Naive thymus-derived CD8-positive, alpha-beta T cell (primary cell): ENCODE results near the gene EGFL8. TPM values are rescaled to one million over a fixed set of nuclear protein-coding genes. Genes with fewer than 3 reads are reported as not detected.

Experiments
- ATAC-seq, 2 donors: fragments of 150-1000 bp; cut with Tn5 transposase in 1 of 2; sonication (Bioruptor Pico), chemical (Tn5 transposase) in 1 of 2; 1 replicate in 1 of 2; 2 replicates in 1 of 2; pipeline ENCODE4 v1.10.0; 2021; ENCODE audit warnings: mild to moderate bottlenecking in 2 of 2, moderate library complexity in 2 of 2
- POLR2A ChIA-PET: fragments of 350-600 bp; sonication (Branson Sonifier 250); formaldehyde crosslinking; loops from one replicate; lab custom pipeline; 2021; ENCODE audit warnings: antibody characterized with exemption; lab: Charles Lee
- DNase-seq, 10 donors: peaks; one replicate each; pipeline versions ENCODE4 v3.0.0 to v3.0.0-alpha.2; 2020 to 2022
- H3K27ac Mint-ChIP-seq, 10 donors: one replicate each; pipeline ENCODE4 v1.8.0; 2020 to 2022; ENCODE audit warnings: mild to moderate bottlenecking in 10 of 10, mixed read lengths in 10 of 10, moderate library complexity in 4 of 10, inconsistent platforms in 1 of 10
- H3K27me3 Mint-ChIP-seq, 5 donors: one replicate each; pipeline ENCODE4 v1.8.0; 2021 to 2022; ENCODE audit warnings: mixed read lengths in 5 of 5
- H3K36me3 Mint-ChIP-seq, 3 donors: one replicate each; pipeline ENCODE4 v1.8.0; 2020 to 2022; ENCODE audit warnings: mixed read lengths in 3 of 3, mild to moderate bottlenecking in 2 of 3, inconsistent platforms in 1 of 3
- H3K4me1 Mint-ChIP-seq, 4 donors: one replicate each; pipeline ENCODE4 v1.8.0; 2021 to 2022; ENCODE audit warnings: mixed read lengths in 4 of 4
- H3K4me3 Mint-ChIP-seq, 10 donors: one replicate each; pipeline ENCODE4 v1.8.0; 2020 to 2022; ENCODE audit warnings: mild to moderate bottlenecking in 10 of 10, mixed read lengths in 10 of 10, moderate library complexity in 6 of 10, inconsistent platforms in 1 of 10
- H3K9me3 Mint-ChIP-seq, 9 donors: one replicate each; pipeline ENCODE4 v1.8.0; 2020 to 2022; ENCODE audit warnings: mixed read lengths in 9 of 9, mild to moderate bottlenecking in 3 of 9, inconsistent platforms in 1 of 9, moderate library complexity in 1 of 9
- polyA plus RNA-seq, 3 donors: library from polyadenylated mRNA; unstranded; fragments of 300-500 nt; fragmentation: Illumina TruSeq; gene quantifications; one replicate each; pipeline ENCODE4 v1.2.3, GENCODE V29; 2021
- total RNA-seq, 8 experiments: library from RNA in 2 of 8; stranded (reverse) in 2 of 8; gene quantifications; one replicate each; pipeline ENCODE4 v1.2.3 and lab custom pipeline; 2021 to 2026

EGFL8 gene
- total RNA-seq (10 to 100 TPM; 29.3 to 30.1 TPM), polyA plus RNA-seq (under 1 TPM in 1 of 3 donors, not detected in 2; 0.61 TPM), total RNA-seq (lab: John Stamatoyannopoulos, UW) (0 to 2.5 (median 1.3) reads per million in 6 experiments)

DNA sequence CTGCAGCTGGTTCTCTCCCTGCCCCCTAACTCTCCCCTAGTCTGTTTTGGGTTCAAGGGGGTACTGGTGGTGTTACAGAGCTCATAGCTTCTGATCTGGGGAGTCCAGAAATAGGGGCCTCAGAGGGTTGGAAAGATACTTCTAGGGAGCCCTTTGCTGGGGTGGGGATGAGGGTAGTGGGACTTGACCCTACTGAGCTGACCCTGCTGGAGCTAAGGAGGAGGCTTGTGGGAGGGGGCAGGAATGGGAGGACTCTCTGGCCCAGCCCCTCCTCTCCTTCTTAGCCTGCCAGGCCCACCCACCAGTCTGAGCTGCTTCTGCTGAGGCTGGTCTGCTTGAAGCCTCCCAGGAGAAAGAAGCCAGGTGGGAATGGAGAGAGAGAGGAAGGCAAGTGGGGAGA is at the start of gene EGFL8:
Gene EGFL8 (plus strand): TSS at position 301 of the 400 bp plus-strand sequence. CDS start 1,571 bp downstream, outside the sequence.
- no peak within 1 kb of the TSS for H3K4me3 Mint-ChIP-seq
- H3K4me1 Mint-ChIP-seq = peaks cover 0 to 17% (median 6%) of the 10 kb centered on the region in 4 donors
- H3K36me3 Mint-ChIP-seq = peaks cover 0 to 50% (median 0%) of the 10 kb centered on the region in 3 donors
- H3K27me3 Mint-ChIP-seq = no peaks in the 10 kb centered on the region
- POLR2A ChIA-PET = interaction anchor here (0.7 to 1.8 kb wide), 5 partner anchors 12 to 54 kb away, joined by 3 to 10 read pairs (median 3); partner anchors contain the start of genes AGPAT1 and PBX2
- H3K27ac Mint-ChIP-seq = peak within 1 kb of the TSS in 6 of 10 donors; percentile 27 to 73 (median 50)
- no peaks in the 10 kb centered on the region for H3K9me3 Mint-ChIP-seq
- no peak for ATAC-seq
- peak in 1 of 10 donors; percentile 46 for DNase-seq

DNA sequence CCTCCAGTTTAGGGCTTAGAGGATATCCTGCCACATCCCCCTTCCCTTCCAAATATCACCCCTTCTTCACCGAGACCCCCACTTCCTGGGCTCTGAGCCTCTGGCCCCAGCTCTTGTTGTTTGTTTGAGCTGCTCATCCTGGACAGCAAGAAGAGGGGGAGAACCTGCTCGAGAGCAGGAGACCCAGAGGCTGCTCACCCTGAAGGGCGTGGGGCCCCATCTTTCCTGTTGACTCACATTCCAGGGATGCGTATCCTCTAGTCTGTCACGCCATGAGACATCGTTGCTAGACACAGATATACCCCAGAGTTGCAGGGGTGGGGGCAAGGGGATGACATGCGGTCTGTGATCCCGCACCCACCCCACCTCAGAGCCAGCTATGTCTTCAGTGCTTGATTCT is 49.6 kb upstream of the EGFL8 start:
- Mint-ChIP-seq H3K27me3 (no peaks in the 10 kb centered on the region), H3K36me3 (peaks cover 0 to 51% (median 0%) of the 10 kb centered on the region in 3 donors), H3K9me3 (no peaks in the 10 kb centered on the region), H3K27ac (peak overlapping the region in 7 of 10 donors; percentile 13 to 82 (median 66)), H3K4me3 (no peak overlapping the region), H3K4me1 (peaks cover 8 to 30% (median 22%) of the 10 kb centered on the region in 4 donors)
- no peak for ATAC-seq
- POLR2A ChIA-PET = interaction anchor here (1.5 kb wide), 1 partner anchor 11 kb away, joined by 4 read pairs; no protein-coding TSS in a partner anchor
- peak in 1 of 10 donors; percentile 49 for DNase-seq

DNA sequence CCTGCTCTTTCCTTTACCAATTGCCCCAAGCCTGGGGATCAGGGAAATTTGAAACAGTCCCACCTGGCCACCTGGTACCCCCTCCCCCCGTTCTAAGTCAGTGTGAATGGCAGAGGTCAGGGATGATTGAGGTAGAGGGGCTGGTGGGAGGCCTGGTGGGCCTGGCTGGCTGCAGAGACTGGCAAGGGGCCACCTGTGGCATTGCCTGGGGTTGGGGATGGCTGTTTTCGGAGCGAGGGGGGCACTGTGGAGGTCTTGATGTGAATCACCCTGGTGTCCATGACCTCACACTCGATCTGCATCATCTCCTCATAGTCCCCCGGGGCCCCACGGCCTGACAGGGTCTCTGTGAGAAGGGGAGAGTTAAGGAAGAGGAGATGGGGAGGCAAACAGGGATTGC is 48.8 kb upstream of the EGFL8 start:
- Mint-ChIP-seq H3K4me1 (peaks cover 8 to 28% (median 20%) of the 10 kb centered on the region in 4 donors), H3K27me3 (no peaks in the 10 kb centered on the region), H3K27ac (peak overlapping the region in 5 of 10 donors; percentile 33 to 88 (median 41)), H3K4me3 (no peak overlapping the region), H3K9me3 (no peaks in the 10 kb centered on the region), H3K36me3 (peaks cover 0 to 59% (median 0%) of the 10 kb centered on the region in 3 donors)
- ATAC-seq (no peak), DNase-seq (peak in 1 of 10 donors; percentile 42)
- POLR2A ChIA-PET = no interaction called here

DNA sequence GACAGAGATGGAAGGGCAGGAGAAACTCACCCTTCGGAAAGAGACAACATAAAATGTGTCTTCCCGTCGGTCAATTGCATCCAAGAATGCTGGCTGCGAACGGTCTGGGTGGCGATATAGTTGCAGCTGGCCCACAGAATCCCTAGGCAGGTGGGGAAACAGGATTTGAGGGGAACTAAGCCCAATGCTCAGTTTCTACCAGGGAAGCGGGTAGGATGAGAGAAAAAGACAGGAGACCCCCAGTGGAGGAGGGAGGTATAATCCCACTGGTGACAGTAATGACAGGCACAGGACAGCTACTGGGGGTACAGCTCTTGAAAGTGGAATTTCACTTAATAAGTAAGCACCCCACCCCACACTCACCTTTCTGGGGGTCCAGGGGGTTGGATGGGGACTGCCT is 47.7 kb upstream of the EGFL8 start:
- peak in 1 of 2 donors; percentile 46 for ATAC-seq
- H3K36me3 Mint-ChIP-seq = peaks cover 0 to 69% (median 1%) of the 10 kb centered on the region in 3 donors
- peak overlapping the region in 3 of 10 donors; percentile 5 to 28 (median 12) for H3K27ac Mint-ChIP-seq

DNA sequence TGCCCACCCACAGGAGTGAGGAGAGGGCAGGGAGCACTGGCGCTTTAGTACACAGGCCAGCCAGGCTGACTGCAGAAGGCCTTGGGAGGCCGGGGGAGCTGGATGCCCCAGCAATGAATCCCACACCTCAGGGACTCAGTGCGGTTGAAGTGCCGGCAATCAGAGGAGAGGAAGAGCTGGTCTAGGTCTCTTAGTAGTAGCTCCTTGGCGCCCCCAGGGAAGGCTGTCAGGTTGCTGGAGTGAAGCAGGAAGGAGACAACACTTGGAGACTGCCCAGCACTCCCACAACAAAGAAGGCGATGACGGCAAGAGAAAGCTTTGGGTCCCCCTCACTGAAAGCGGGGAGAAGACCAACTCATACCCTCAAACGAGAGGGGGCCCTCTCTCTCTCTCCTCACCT is 46.9 kb upstream of the EGFL8 start:
- peaks cover 1 to 77% (median 4%) of the 10 kb centered on the region in 3 donors for H3K36me3 Mint-ChIP-seq
- POLR2A ChIA-PET = interaction anchor here (0.6 to 1.1 kb wide), 3 partner anchors 39 to 75 kb away, joined by 3 to 5 read pairs (median 3); partner anchors contain the start of gene GPSM3

More for the DNA sequence above, 47.7 kb upstream of the EGFL8 start:
- POLR2A ChIA-PET = interaction anchor here (0.6 to 1.1 kb wide), 3 partner anchors 39 to 76 kb away, joined by 3 to 5 read pairs (median 3); partner anchors contain the start of gene GPSM3
- no peaks in the 10 kb centered on the region for H3K27me3 Mint-ChIP-seq
- peaks cover 8 to 28% (median 20%) of the 10 kb centered on the region in 4 donors for H3K4me1 Mint-ChIP-seq
- H3K4me3 Mint-ChIP-seq = no peak overlapping the region
- peak in 1 of 10 donors; percentile 56 for DNase-seq
- no peaks in the 10 kb centered on the region for H3K9me3 Mint-ChIP-seq

DNA sequence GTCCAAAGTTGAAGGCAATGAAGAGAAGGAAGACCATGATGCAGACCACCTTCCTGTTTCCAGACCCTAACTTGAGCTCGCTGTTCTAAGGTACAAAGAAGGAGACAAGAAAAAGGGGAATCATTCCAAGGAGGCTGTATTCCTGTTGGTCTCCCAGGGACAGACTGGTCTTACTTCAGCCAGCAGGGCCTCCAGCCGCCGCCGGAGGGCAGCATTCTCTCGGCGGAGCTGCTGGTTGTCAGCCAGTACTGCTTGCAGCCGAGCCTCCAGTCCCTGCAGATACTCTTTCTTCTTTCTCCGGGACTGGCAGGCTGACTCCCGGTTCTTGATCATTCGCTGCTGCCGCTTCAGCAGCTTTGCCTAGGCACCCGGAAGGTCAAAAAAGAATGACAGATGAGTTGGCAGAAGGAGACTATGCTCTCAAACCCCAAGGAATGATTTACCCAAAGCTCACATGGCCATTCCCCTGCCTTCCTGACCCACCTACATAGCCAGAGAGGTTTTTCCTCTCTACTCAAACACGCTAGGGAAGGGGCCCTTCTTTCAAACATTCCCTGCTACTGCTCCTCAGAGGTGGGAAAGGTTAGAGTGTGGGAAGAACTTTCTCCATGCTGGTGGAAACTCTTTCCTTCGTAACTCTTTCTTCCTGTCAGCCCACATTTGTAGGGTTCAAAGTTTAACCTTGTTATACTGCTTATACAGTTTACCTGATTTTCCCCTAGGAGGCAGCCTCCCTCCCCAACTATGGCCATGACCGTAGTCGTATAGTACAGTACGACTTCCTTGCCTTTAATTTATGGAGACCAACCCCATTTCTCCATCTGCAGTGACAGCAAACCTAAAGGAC is 45.4 kb upstream of the EGFL8 start:
- POLR2A ChIA-PET = interaction anchor here (0.9 to 1.5 kb wide), 4 partner anchors 9 to 75 kb away, joined by 3 to 6 read pairs (median 4); partner anchors contain the start of genes ATF6B and GPSM3
- peak; percentile 51 to 81 (median 64) for DNase-seq
- no peaks in the 10 kb centered on the region for H3K9me3 Mint-ChIP-seq
- H3K4me1 Mint-ChIP-seq = peaks cover 13 to 29% (median 20%) of the 10 kb centered on the region in 4 donors
- H3K27ac Mint-ChIP-seq = peak overlapping the region in 7 of 10 donors; percentile 13 to 68 (median 60)
- H3K36me3 Mint-ChIP-seq = peaks cover 2 to 92% (median 4%) of the 10 kb centered on the region in 3 donors
- no peaks in the 10 kb centered on the region for H3K27me3 Mint-ChIP-seq
- peak; percentile 83 to 90 for ATAC-seq
- H3K4me3 Mint-ChIP-seq = no peak overlapping the region

More for the DNA sequence above, 46.9 kb upstream of the EGFL8 start:
- ATAC-seq (no peak), DNase-seq (no peak)
- no peak overlapping the region for H3K27ac Mint-ChIP-seq
- no peaks in the 10 kb centered on the region for H3K27me3 Mint-ChIP-seq
- H3K9me3 Mint-ChIP-seq = no peaks in the 10 kb centered on the region
- no peak overlapping the region for H3K4me3 Mint-ChIP-seq
- H3K4me1 Mint-ChIP-seq = peaks cover 8 to 28% (median 18%) of the 10 kb centered on the region in 4 donors

DNA sequence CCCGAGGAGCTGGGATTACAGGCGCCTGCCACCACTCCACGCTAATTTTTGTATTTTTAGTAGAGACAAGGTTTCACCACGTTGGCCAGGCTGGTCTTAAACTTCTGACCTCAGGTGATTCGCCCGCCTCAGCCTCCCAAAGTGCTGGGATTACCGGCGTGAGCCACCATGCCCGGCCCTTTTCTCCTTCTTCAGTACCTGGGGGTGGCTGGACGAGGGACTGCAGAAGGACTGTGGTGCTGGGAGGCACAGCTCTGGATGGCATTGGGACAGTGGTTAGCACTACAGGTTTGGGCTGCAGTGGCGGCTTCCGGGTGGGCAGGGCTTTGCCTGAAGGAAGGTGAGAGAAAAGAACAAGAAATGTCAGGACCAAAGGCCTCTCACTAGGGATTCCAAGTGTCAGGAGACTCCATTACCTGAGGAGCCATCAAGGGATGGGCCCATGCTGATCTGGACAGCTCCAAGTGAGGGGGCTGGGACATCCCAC is 43.8 kb upstream of the EGFL8 start:
- H3K4me1 Mint-ChIP-seq = peaks cover 15 to 33% (median 26%) of the 10 kb centered on the region in 4 donors
- H3K4me3 Mint-ChIP-seq = no peak overlapping the region
- no peaks in the 10 kb centered on the region for H3K9me3 Mint-ChIP-seq
- POLR2A ChIA-PET = interaction anchor here (1.1 kb wide), 1 partner anchor 32 kb away, joined by 3 read pairs; no protein-coding TSS in a partner anchor
- no peak for ATAC-seq
- peak in 1 of 10 donors; percentile 52 for DNase-seq
- H3K36me3 Mint-ChIP-seq = peaks cover 4 to 89% (median 9%) of the 10 kb centered on the region in 3 donors
- H3K27me3 Mint-ChIP-seq = no peaks in the 10 kb centered on the region
- peak overlapping the region in 2 of 10 donors; percentile 28 for H3K27ac Mint-ChIP-seq

DNA sequence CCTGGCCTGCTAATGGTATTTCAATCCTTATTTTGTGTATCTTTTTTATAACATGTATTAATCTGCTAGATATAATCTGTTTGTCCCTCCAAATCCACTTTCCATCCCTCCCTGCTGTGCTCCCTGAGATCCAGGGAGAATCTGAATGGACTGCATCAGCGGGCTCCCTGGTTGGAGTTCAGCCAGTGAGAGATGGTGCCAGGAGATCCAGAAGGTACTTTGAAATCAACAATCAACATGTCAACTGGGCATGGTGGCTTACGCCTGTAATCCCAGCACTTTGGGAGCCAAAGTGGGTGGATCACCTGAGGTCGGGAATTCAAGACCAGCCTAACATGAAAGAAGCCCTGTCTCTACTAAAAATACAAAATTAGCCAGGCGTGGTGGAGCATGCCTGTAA is 40.7 kb upstream of the EGFL8 start:
- no peaks in the 10 kb centered on the region for H3K27me3 Mint-ChIP-seq
- H3K4me1 Mint-ChIP-seq = peaks cover 30 to 57% (median 50%) of the 10 kb centered on the region in 4 donors
- no peak overlapping the region for H3K4me3 Mint-ChIP-seq
- DNase-seq (peak in 1 of 10 donors; percentile 4), ATAC-seq (no peak)
- H3K27ac Mint-ChIP-seq = peak overlapping the region in 1 of 10 donors; percentile 61
- POLR2A ChIA-PET = interaction anchor here (0.5 to 1.3 kb wide), 2 partner anchors 61 to 69 kb away, joined by 3 to 4 read pairs; partner anchors contain the start of gene GPSM3
- H3K9me3 Mint-ChIP-seq = no peaks in the 10 kb centered on the region
- peaks cover 8 to 75% (median 12%) of the 10 kb centered on the region in 3 donors for H3K36me3 Mint-ChIP-seq

DNA sequence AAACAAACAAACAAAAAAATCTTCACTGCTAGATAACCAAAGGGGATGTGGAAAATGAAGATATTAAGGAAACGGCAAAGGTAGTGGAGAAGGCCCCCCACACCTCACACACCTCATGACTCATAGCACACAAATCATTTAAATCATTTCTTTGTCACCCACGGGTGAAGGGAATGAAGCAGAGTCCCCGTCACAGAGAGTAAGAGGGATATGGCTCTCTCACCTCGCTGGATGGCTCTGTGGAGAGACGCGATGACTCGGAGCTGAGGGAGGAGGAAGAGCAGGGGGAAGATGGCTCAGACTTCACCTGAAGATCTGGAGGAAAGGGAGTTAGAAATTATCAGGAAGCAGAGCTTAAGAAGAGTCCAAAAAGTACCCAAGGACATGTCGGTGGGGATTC is 37.5 kb upstream of the EGFL8 start:
- POLR2A ChIA-PET = interaction anchor here (1.0 to 6.7 kb wide), 5 partner anchors 25 to 462 kb away, joined by 3 to 116 read pairs (median 7); partner anchors contain the start of genes AGPAT1, CSNK2B, GPANK1 and GPSM3
- Mint-ChIP-seq H3K27ac (peak overlapping the region; percentile 74 to 99 (median 97)), H3K4me3 (peak overlapping the region; percentile 96 to 100 (median 98)), H3K4me1 (peaks cover 26 to 62% (median 57%) of the 10 kb centered on the region in 4 donors), H3K27me3 (no peaks in the 10 kb centered on the region), H3K9me3 (no peaks in the 10 kb centered on the region), H3K36me3 (peaks cover 8 to 43% (median 10%) of the 10 kb centered on the region in 3 donors)
- DNase-seq = peak in 1 of 10 donors; percentile 10
- ATAC-seq = no peak

DNA sequence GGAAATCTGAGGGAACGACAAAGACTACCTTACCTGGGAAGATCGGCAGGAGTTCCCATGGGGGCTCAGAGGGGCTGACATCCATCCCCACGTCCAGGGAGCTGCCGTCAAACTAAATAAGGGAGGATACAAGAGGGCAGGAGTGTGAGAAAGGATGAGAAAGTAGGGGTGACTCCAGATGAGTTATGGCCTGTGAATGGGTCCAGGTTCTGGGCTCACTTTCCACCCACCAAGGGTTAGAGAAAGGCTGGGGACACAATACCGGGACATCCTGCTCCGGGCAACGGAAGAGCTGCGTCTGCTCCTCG is 37.0 kb upstream of the EGFL8 start:
- DNase-seq = no peak
- Mint-ChIP-seq H3K4me1 (peaks cover 26 to 62% (median 57%) of the 10 kb centered on the region in 4 donors), H3K27me3 (no peaks in the 10 kb centered on the region), H3K36me3 (peaks cover 5 to 38% (median 10%) of the 10 kb centered on the region in 3 donors), H3K27ac (peak overlapping the region; percentile 90 to 99 (median 97)), H3K4me3 (peak overlapping the region; percentile 96 to 100 (median 98)), H3K9me3 (no peaks in the 10 kb centered on the region)
- no peak for ATAC-seq
- POLR2A ChIA-PET = interaction anchor here (1.0 to 6.7 kb wide), 9 partner anchors 9 to 845 kb away, joined by 3 to 116 read pairs (median 6); partner anchors contain the start of genes AGPAT1, CSNK2B, GPANK1 and GPSM3

DNA sequence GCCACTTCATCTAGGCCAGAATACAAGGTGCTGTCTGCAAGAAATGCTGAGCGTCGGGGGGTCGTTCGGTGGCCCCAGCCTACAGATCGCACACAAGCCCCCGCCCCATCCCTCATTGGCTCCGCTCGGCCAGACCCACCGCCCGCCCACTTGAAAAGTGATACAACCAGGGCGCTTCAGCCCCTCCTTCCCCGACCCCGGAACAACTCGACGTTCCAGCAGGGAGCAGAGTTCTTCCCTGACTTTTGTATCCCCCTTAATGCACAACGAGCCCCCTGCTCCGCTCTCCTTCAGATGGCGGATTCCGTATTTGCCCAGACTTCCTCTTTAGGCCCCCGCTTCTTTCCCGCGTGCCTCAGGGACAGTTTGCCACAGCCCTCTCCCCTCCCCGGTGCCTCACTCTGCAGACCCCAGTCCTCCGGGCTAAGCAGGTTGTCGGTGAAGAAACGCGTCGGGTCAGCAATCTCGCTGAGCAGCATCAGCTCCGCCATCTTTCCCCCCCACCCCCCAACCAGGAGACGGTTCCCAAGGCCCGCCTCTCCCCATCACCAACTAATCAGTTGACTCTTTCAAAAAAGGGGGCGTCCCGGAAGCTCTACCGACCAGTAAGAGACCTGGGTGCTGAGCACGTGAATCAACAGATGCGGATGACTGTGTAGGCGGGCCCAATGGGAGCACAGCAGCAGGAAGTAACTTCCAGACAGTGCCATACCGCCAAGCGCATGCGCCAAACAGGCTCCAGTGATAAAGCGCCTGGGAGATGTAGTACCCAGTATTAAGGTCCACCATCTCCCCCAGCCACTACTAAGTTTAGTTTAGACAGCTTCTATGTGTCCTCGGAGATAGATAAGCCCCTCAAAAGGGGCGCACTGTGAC is 36.4 kb upstream of the EGFL8 start, which contains the start of gene ATF6B:
Gene ATF6B (minus strand): TSS at position 530 of the 876 bp plus-strand sequence. CDS start 39 bp downstream, at position 491.
- Mint-ChIP-seq H3K27ac (peak within 1 kb of the TSS; percentile 90 to 99 (median 97)), H3K9me3 (no peaks in the 10 kb centered on the region), H3K4me3 (peak within 1 kb of the TSS; percentile 96 to 100 (median 98)), H3K4me1 (peaks cover 26 to 62% (median 57%) of the 10 kb centered on the region in 4 donors), H3K36me3 (peaks cover 5 to 33% (median 10%) of the 10 kb centered on the region in 3 donors), H3K27me3 (no peaks in the 10 kb centered on the region)
- ATAC-seq (peak; percentile 95 to 96), DNase-seq (peak; percentile 86 to 99 (median 97))
- POLR2A ChIA-PET = interaction anchor here (0.6 to 6.7 kb wide), 20 partner anchors 9 to 881 kb away, joined by 3 to 116 read pairs (median 4); partner anchors contain the start of genes AGPAT1, CSNK2B, DDX39B and GPANK1
